Pericardium fibroblast (primary cell): Measurements from ENCODE around the gene HSD3B1. TPM values are rescaled to one million over a fixed set of nuclear protein-coding genes. Genes with fewer than 3 reads are reported as not detected.

Experiments
- total RNA-seq: library from RNA; depleted of rRNA; stranded (reverse); fragments of >200 nt; gene quantifications from 2 replicates; pipeline ENCODE4 v1.2.3, GENCODE V29; 2015

The HSD3B1 gene
- not detected in 2 replicates for total RNA-seq

DNA sequence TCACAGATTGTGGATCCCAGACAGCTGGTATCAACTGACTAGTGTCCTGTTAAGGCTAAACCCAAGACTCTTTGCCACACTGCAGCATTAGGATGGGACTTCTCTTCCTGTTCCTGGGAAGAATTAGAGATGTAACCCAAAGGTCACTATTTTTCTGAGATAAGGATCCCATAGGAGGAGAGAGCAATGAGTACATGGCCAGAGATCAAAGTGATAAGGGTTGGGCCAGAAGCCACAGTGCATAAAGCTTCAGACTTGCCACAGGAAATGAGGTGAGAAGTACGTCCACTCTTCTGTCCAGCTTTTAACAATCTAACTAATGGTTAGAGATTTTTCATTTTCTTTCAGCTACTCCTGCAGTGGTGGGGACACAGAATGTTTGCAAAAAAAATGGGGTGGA lies at the start of gene HSD3B1:
TSS of gene HSD3B1 (plus strand) at position 270 of the 400 bp plus-strand sequence. CDS start 267 bp downstream, outside the sequence.

Other genes with a start within 250 kb of the HSD3B1 start
- not detected in 2 replicates for gene HAO2, start 138.4 kb upstream of the HSD3B1 start, total RNA-seq
- not detected in 2 replicates for gene HSD3B2, start 92.1 kb upstream of the HSD3B1 start, total RNA-seq
- gene ZNF697, start 141.1 kb downstream of the HSD3B1 start, total RNA-seq = 8.2 and 9.6 TPM in 2 replicates
- gene PHGDH, start 204.7 kb downstream of the HSD3B1 start, total RNA-seq = 310 and 402 TPM in 2 replicates